AG04450 (cell line): ENCODE data around the gene SLC39A11. TPM values are rescaled to one million over a fixed set of nuclear protein-coding genes. Genes with fewer than 3 reads are reported as not detected.

ENCODE experiments used
- CTCF ChIA-PET: fragments of 300-600, 350-600 bp; formaldehyde crosslinking; extraction: SDS; loops from one replicate; lab custom pipeline; 2022; ENCODE audit warnings: antibody characterized with exemption, inconsistent platforms; lab: Charles Lee
- POLR2A ChIA-PET: fragments of 350-600 bp; formaldehyde crosslinking; extraction: SDS; loops from one replicate; lab custom pipeline; 2021; ENCODE audit warnings: antibody characterized with exemption, inconsistent platforms; lab: Yijun Ruan, JAX
- DNase-seq: peaks from one replicate; pipeline ENCODE4 v3.0.0-alpha.2; 2011; ENCODE audit warnings: low read depth, low spot score
- H3K27ac ChIP-seq: one replicate; pipeline ENCODE4 v1.5.1; 2012; ENCODE audit warnings: low read depth, low read length, control low read depth
- H3K27me3 ChIP-seq: one replicate; pipeline ENCODE4 v1.6.0; 2012; ENCODE audit warnings: low read length; ENCODE audit not compliant: control insufficient read depth, insufficient read depth
- H3K4me3 ChIP-seq: 2 replicates; pipeline ENCODE4 v1.5.1; 2011; ENCODE audit warnings: mild to moderate bottlenecking, low read depth, low read length, control low read depth
- H3K9me3 ChIP-seq: 2 replicates; pipeline ENCODE4 v1.5.1; 2012; ENCODE audit warnings: low read length; ENCODE audit not compliant: control insufficient read depth, insufficient read depth
- CTCF ChIP-seq: IDR thresholded peaks from 2 replicates; pipeline ENCODE4 v1.5.1; 2011; ENCODE audit warnings: low read depth, low read length, control low read depth, inconsistent platforms
- polyA plus RNA-seq: library from polyadenylated mRNA; depleted of rRNA; stranded (reverse); fragments of >200 nt; gene quantifications from 2 replicates; pipeline ENCODE4 v1.2.3, GENCODE V29; 2011

The SLC39A11 gene
- polyA plus RNA-seq, 1 experiment: 18.0 TPM

- POLR2A ChIA-PET: no interaction called here
- CTCF ChIA-PET: interaction anchor here (0.6 to 1.1 kb wide), 2 partner anchors 23 to 101 kb away, joined by 3 to 4 read pairs; no protein-coding TSS in a partner anchor
- DNase-seq: no peak
Observed at GRCh38 chr17:72660274-72661115, 432.0 kb downstream of the SLC39A11 start.

GRCh38 chr17:72659811-72660210 lies 432.7 kb downstream of the SLC39A11 start:
- DNase-seq: no peak
- no peaks in the 10 kb centered on the region for H3K27me3 ChIP-seq
- ChIA-PET CTCF (interaction anchor here (0.6 kb wide), 1 partner anchor 100 kb away, joined by 3 read pairs; no protein-coding TSS in a partner anchor), POLR2A (no interaction called here)
- H3K4me3 ChIP-seq: no peak overlapping the region
- TF ChIP-seq CTCF: no peak
- H3K27ac ChIP-seq: no peak overlapping the region
- no peaks in the 10 kb centered on the region for H3K9me3 ChIP-seq

More at GRCh38 chr17:72660274-72661115, 432.0 kb downstream of the SLC39A11 start:
- TF ChIP-seq CTCF: no peak
- no peaks in the 10 kb centered on the region for H3K9me3 ChIP-seq
- H3K4me3 ChIP-seq: no peak overlapping the region
- no peaks in the 10 kb centered on the region for H3K27me3 ChIP-seq
- H3K27ac ChIP-seq: no peak overlapping the region

- no peak for TF ChIP-seq CTCF
- Histone ChIP-seq H3K27me3 (no peaks in the 10 kb centered on the region), H3K27ac (no peak overlapping the region), H3K9me3 (no peaks in the 10 kb centered on the region), H3K4me3 (no peak overlapping the region)
- ChIA-PET POLR2A (no interaction called here), CTCF (no interaction called here)
- DNase-seq: no peak
Observed at GRCh38 chr17:72658675-72659074, 433.8 kb downstream of the SLC39A11 start.

- no peak for DNase-seq
- ChIA-PET POLR2A (no interaction called here), CTCF (no interaction called here)
- H3K27ac ChIP-seq: no peak overlapping the region
- no peaks in the 10 kb centered on the region for H3K27me3 ChIP-seq
- no peaks in the 10 kb centered on the region for H3K9me3 ChIP-seq
- TF ChIP-seq CTCF: no peak
- H3K4me3 ChIP-seq: no peak overlapping the region
Observed at GRCh38 chr17:72657467-72658317, 434.8 kb downstream of the SLC39A11 start.
